ENCODE measurements around the gene LRIT1.
"Not testable (repeated sequence)": the region's sequence is repeated elsewhere in the genome, so short reads cannot be mapped to it uniquely, and the experiment has no call there.

LRIT1 gene

GRCh38 chr10:84288151-84288550, 46.8 kb upstream of the LRIT1 start:
- no peak for TF ChIP-seq EZH2 (IDR thresholded peaks at IDR 0.05; ENCODE audit: borderline replicate concordance, low read length)
- TF ChIP-seq, protein P1, sequence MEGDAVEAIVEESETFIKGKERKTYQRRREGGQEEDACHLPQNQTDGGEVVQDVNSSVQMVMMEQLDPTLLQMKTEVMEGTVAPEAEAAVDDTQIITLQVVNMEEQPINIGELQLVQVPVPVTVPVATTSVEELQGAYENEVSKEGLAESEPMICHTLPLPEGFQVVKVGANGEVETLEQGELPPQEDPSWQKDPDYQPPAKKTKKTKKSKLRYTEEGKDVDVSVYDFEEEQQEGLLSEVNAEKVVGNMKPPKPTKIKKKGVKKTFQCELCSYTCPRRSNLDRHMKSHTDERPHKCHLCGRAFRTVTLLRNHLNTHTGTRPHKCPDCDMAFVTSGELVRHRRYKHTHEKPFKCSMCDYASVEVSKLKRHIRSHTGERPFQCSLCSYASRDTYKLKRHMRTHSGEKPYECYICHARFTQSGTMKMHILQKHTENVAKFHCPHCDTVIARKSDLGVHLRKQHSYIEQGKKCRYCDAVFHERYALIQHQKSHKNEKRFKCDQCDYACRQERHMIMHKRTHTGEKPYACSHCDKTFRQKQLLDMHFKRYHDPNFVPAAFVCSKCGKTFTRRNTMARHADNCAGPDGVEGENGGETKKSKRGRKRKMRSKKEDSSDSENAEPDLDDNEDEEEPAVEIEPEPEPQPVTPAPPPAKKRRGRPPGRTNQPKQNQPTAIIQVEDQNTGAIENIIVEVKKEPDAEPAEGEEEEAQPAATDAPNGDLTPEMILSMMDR (IDR thresholded peaks at IDR 0.05; ENCODE audit: low read length) = no peak

GRCh38 chr10:84286695-84287094, 45.3 kb upstream of the LRIT1 start:
- no peak overlapping the region for H3K4me3 ChIP-seq (ENCODE audit: low read depth, low read length, poor library complexity, severe bottlenecking)
- no peaks in the 10 kb centered on the region for H3K9me3 ChIP-seq (ENCODE audit: low read length)
- H3F3A ChIP-seq (ENCODE audit: insufficient read depth, low read length) = no peaks in the 10 kb centered on the region
- H3K4me2 ChIP-seq (ENCODE audit: low read length) = no peak overlapping the region
- H3K79me2 ChIP-seq (ENCODE audit: insufficient read depth, low read length) = no peaks in the 10 kb centered on the region
- H3K9me2 ChIP-seq (ENCODE audit: low read depth, low read length) = no peaks in the 10 kb centered on the region
- H3K9ac ChIP-seq (ENCODE audit: low read length) = no peak overlapping the region
- H2AFZ ChIP-seq (ENCODE audit: low read length) = no peak overlapping the region
- no peaks in the 10 kb centered on the region for H3K4me1 ChIP-seq (ENCODE audit: insufficient read depth, low read length, severe bottlenecking)
- no peaks in the 10 kb centered on the region for H3K27me3 ChIP-seq (ENCODE audit: insufficient read depth, low read length)
- no peaks in the 10 kb centered on the region for H3K36me3 ChIP-seq (ENCODE audit: insufficient read depth, low read length)
- TF ChIP-seq, protein P1 (IDR thresholded peaks at IDR 0.05; ENCODE audit: low read length) = no peak
- no peak for TF ChIP-seq EZH2 (IDR thresholded peaks at IDR 0.05; ENCODE audit: borderline replicate concordance, low read length)
- no peak overlapping the region for H3K27ac ChIP-seq (ENCODE audit: low read depth, low read length, poor library complexity, severe bottlenecking)
- no peaks in the 10 kb centered on the region for H4K20me1 ChIP-seq (ENCODE audit: insufficient read depth, low read length)

More at GRCh38 chr10:84288151-84288550, 46.8 kb upstream of the LRIT1 start:
- no peak overlapping the region for H3K4me2 ChIP-seq (ENCODE audit: low read length)
- H3K4me3 ChIP-seq (ENCODE audit: low read depth, low read length, poor library complexity, severe bottlenecking) = no peak overlapping the region
- H3K36me3 ChIP-seq (ENCODE audit: insufficient read depth, low read length) = no peaks in the 10 kb centered on the region
- no peaks in the 10 kb centered on the region for H3K9me2 ChIP-seq (ENCODE audit: low read depth, low read length)
- no peak overlapping the region for H2AFZ ChIP-seq (ENCODE audit: low read length)
- no peaks in the 10 kb centered on the region for H3K79me2 ChIP-seq (ENCODE audit: insufficient read depth, low read length)
- H3K9me3 ChIP-seq (ENCODE audit: low read length) = no peaks in the 10 kb centered on the region
- no peak overlapping the region for H3K27ac ChIP-seq (ENCODE audit: low read depth, low read length, poor library complexity, severe bottlenecking)
- no peaks in the 10 kb centered on the region for H4K20me1 ChIP-seq (ENCODE audit: insufficient read depth, low read length)
- H3K4me1 ChIP-seq (ENCODE audit: insufficient read depth, low read length, severe bottlenecking) = no peaks in the 10 kb centered on the region
- H3F3A ChIP-seq (ENCODE audit: insufficient read depth, low read length) = no peaks in the 10 kb centered on the region
- H3K27me3 ChIP-seq (ENCODE audit: insufficient read depth, low read length) = no peaks in the 10 kb centered on the region
- H3K9ac ChIP-seq (ENCODE audit: low read length) = no peak overlapping the region

- H3K27ac ChIP-seq (ENCODE audit: low read depth, low read length, poor library complexity, severe bottlenecking); H2AFZ ChIP-seq (ENCODE audit: low read length); H3K36me3 ChIP-seq (ENCODE audit: insufficient read depth, low read length); H3K9me3 ChIP-seq (ENCODE audit: low read length); H3K4me2 ChIP-seq (ENCODE audit: low read length); H3K79me2 ChIP-seq (ENCODE audit: insufficient read depth, low read length); H3K4me3 ChIP-seq (ENCODE audit: low read depth, low read length, poor library complexity, severe bottlenecking); H3K9me2 ChIP-seq (ENCODE audit: low read depth, low read length); H4K20me1 ChIP-seq (ENCODE audit: insufficient read depth, low read length); H3F3A ChIP-seq (ENCODE audit: insufficient read depth, low read length); H3K4me1 ChIP-seq (ENCODE audit: insufficient read depth, low read length, severe bottlenecking); H3K27me3 ChIP-seq (ENCODE audit: insufficient read depth, low read length); H3K9ac ChIP-seq (ENCODE audit: low read length): not testable (repeated sequence)
These were observed 38.6 kb upstream of the LRIT1 start for GRCh38 chr10:84279876-84280475.

DNA sequence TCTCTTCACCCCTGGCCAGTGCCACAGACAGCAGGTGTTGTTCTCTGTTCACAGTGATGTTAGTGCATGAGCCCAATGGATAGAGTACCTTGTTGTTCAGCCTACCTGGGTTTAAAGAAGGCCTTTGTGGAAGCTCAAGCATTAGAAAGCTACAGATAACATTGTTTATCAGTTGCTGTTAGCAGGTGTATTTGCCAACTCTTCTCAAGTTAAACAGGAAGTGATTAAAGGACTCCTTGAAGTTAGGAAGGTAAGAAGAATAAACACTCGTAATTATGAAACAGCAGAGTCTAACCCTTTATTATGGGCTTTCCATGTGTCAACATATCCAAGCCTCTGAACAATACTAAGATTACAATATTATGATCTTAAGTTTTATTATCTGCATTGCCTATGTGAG, 29.4 kb upstream of the LRIT1 start:
- Histone ChIP-seq H3K36me3 (ENCODE audit: insufficient read depth, low read length) (no peaks in the 10 kb centered on the region), H3F3A (ENCODE audit: insufficient read depth, low read length) (no peaks in the 10 kb centered on the region), H2AFZ (ENCODE audit: low read length) (no peak overlapping the region), H3K4me3 (ENCODE audit: low read depth, low read length, poor library complexity, severe bottlenecking) (no peak overlapping the region), H3K9me2 (ENCODE audit: low read depth, low read length) (no peaks in the 10 kb centered on the region), H3K79me2 (ENCODE audit: insufficient read depth, low read length) (no peaks in the 10 kb centered on the region), H3K9ac (ENCODE audit: low read length) (no peak overlapping the region), H4K20me1 (ENCODE audit: insufficient read depth, low read length) (no peaks in the 10 kb centered on the region), H3K4me2 (ENCODE audit: low read length) (no peak overlapping the region), H3K27me3 (ENCODE audit: insufficient read depth, low read length) (no peaks in the 10 kb centered on the region; the same call in 1 of the 2 replicates), H3K27ac (ENCODE audit: low read depth, low read length, poor library complexity, severe bottlenecking) (no peak overlapping the region), H3K4me1 (ENCODE audit: insufficient read depth, low read length, severe bottlenecking) (no peaks in the 10 kb centered on the region), H3K9me3 (ENCODE audit: low read length) (no peaks in the 10 kb centered on the region)
- TF ChIP-seq EZH2 (IDR thresholded peaks at IDR 0.05; ENCODE audit: borderline replicate concordance, low read length) = no peak
- TF ChIP-seq, protein P1 (IDR thresholded peaks at IDR 0.05; ENCODE audit: low read length) = no peak
